Neural cell (in vitro differentiated cells): ENCODE measurements around the gene PRKAR1B. TPM values are rescaled to one million over a fixed set of nuclear protein-coding genes. Genes with fewer than 3 reads are reported as not detected.

ENCODE experiments used
- H2AFZ ChIP-seq: fragments of 200-600, 300-800 bp; sonication (generic), shearing (Covaris generic); 2 replicates; pipeline ENCODE4 v1.6.0; 2014; ENCODE audit warnings: low read depth, mild to moderate bottlenecking, antibody characterized with exemption, low read length, moderate library complexity
- H3F3A ChIP-seq: fragments of 200-600 bp; shearing (Covaris generic); 2 replicates; pipeline ENCODE4 v1.6.1; 2016; ENCODE audit warnings: mild to moderate bottlenecking, moderate library complexity, mixed read lengths, antibody characterized with exemption, low read length; ENCODE audit not compliant: insufficient read depth, poor library complexity, severe bottlenecking
- H3K27ac ChIP-seq: fragments of 200-600, 300-800 bp; sonication (generic), shearing (Covaris generic); 2 replicates; pipeline ENCODE4 v1.5.1; 2014; ENCODE audit warnings: mild to moderate bottlenecking, low read length, moderate library complexity
- H3K27me3 ChIP-seq: fragments of 300-800, 200-600 bp; sonication (generic), shearing (Covaris generic); 2 replicates; pipeline ENCODE4 v1.6.0; 2014; ENCODE audit warnings: mild to moderate bottlenecking, low read depth, low read length, moderate library complexity; ENCODE audit not compliant: insufficient read depth
- H3K36me3 ChIP-seq: fragments of 300-800, 200-600 bp; sonication (generic), shearing (Covaris generic); 2 replicates; pipeline ENCODE4 v1.5.1; 2014; ENCODE audit warnings: mild to moderate bottlenecking, antibody characterized with exemption, low read length, moderate library complexity; ENCODE audit not compliant: insufficient read depth
- H3K4me2 ChIP-seq: fragments of 300-800, 200-600 bp; sonication (generic), shearing (Covaris generic); 2 replicates; pipeline ENCODE4 v1.6.0; 2014; ENCODE audit warnings: mild to moderate bottlenecking, low read length
- H3K4me3 ChIP-seq: fragments of 300-800, 200-600 bp; sonication (generic), shearing (Covaris generic); 2 replicates; pipeline ENCODE4 v1.5.1; 2014; ENCODE audit warnings: mild to moderate bottlenecking, low read length, moderate library complexity
- H3K79me2 ChIP-seq: fragments of 200-600 bp; shearing (Covaris generic); replicated peaks from 2 replicates; pipeline ENCODE4 v1.6.0; 2014; ENCODE audit warnings: mild to moderate bottlenecking, low read length, moderate library complexity; ENCODE audit not compliant: insufficient read depth
- H3K9ac ChIP-seq: fragments of 300-800, 200-600 bp; sonication (generic), shearing (Covaris generic); 2 replicates; pipeline ENCODE4 v1.6.1; 2016; ENCODE audit warnings: mild to moderate bottlenecking, low read length, mixed read lengths
- H3K9me2 ChIP-seq: fragments of 200-600 bp; shearing (Covaris generic); 2 replicates; pipeline ENCODE4 v1.6.1; 2016; ENCODE audit warnings: mild to moderate bottlenecking, low read length, mixed read lengths; ENCODE audit not compliant: insufficient read depth
- H3K9me3 ChIP-seq: fragments of 200-600, 300-800 bp; sonication (generic), shearing (Covaris generic); 2 replicates; pipeline ENCODE4 v1.6.1; 2016; ENCODE audit warnings: mild to moderate bottlenecking, mixed run types, low read length, moderate library complexity, mixed read lengths
- H4K20me1 ChIP-seq: fragments of 200-600 bp; shearing (Covaris generic); 2 replicates; pipeline ENCODE4 v1.6.1; 2016; ENCODE audit warnings: mild to moderate bottlenecking, mixed run types; ENCODE audit not compliant: insufficient read depth
- EP300 ChIP-seq: fragments of 450-650 bp; conservative IDR thresholded peaks from 2 replicates; pipeline ENCODE4 v1.6.1; 2014; ENCODE audit warnings: antibody characterized with exemption, mild to moderate bottlenecking, moderate library complexity; ENCODE audit not compliant: poor library complexity, severe bottlenecking
- EZH2 ChIP-seq: fragments of 200-600, 300-800 bp; shearing (Covaris generic), sonication (generic); IDR thresholded peaks from 2 replicates; pipeline ENCODE4 v1.6.1; 2014; ENCODE audit warnings: antibody characterized with exemption, low read length, borderline replicate concordance, mild to moderate bottlenecking; ENCODE audit not compliant: insufficient read depth, poor library complexity, severe bottlenecking
- MXI1 ChIP-seq: fragments of 450-650 bp; conservative IDR thresholded peaks from 2 replicates; pipeline ENCODE4 v1.6.1; 2014; ENCODE audit warnings: antibody characterized with exemption, mild to moderate bottlenecking; ENCODE audit not compliant: poor library complexity, severe bottlenecking
- POLR2AphosphoS5 ChIP-seq: IDR thresholded peaks from 2 replicates; pipeline ENCODE4 v1.6.1; 2012
- RAD21 ChIP-seq: fragments of 450-650 bp; conservative IDR thresholded peaks from 2 replicates; pipeline ENCODE4 v1.6.1; 2014; ENCODE audit warnings: antibody characterized with exemption, mild to moderate bottlenecking, moderate library complexity
- SMC3 ChIP-seq: fragments of 450-650 bp; conservative IDR thresholded peaks from 2 replicates; pipeline ENCODE4 v1.6.1; 2014; ENCODE audit warnings: antibody characterized with exemption, mild to moderate bottlenecking, moderate library complexity; ENCODE audit not compliant: poor library complexity
- TAF1 ChIP-seq: IDR thresholded peaks from 2 replicates; pipeline ENCODE4 v1.6.1; 2012; ENCODE audit warnings: low read depth
- polyA plus RNA-seq: library from polyadenylated mRNA; depleted of rRNA; stranded (reverse); fragments of >200 nt; gene quantifications from 2 replicates; pipeline ENCODE4 v1.2.3, GENCODE V29; 2014
- TF ChIP-seq, protein P1 (sequence below): fragments of 450-650 bp; IDR thresholded peaks from 2 replicates; pipeline ENCODE4 v1.5.1; 2014; ENCODE audit warnings: antibody characterized with exemption, mild to moderate bottlenecking, moderate library complexity; ENCODE audit not compliant: poor library complexity, severe bottlenecking
- TF ChIP-seq, protein P2 (sequence below): IDR thresholded peaks from 2 replicates; pipeline ENCODE4 v1.6.1; 2012; ENCODE audit warnings: borderline replicate concordance

The PRKAR1B gene
- polyA plus RNA-seq, 1 donor from 2014 or later: 38.6 TPM

DNA sequence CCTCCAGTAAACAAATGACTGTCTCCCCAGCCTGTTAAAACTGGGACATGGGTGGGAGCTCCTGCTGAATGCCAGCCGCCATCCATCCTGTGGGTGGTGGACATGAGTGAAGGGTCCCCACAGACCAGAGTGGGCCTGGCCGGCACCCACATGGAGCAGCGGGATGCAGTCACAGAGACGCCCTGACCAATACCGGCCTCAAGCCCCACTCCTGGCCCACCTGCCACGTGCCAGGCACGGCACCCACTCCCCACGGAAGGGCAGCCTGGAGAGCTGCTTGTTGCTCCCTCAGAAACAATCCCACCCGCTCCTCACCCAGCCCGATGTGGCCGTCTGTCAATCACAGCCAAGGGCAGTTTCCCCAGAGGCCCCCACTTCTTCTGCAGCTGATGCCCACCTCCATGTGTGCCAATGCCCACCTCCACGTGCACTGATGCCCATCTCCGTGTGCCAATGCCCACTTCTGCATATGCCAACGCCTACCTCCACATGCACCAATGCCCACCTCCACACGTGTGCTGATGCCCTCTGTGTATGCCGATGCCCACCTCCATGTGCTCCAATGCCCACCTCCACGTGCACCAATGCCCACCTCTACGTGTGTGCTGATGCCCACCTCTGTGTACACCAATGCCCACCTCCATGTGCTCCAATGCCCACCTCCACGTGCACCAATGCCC lies 43.4 kb downstream of the PRKAR1B start:
- no peaks in the 10 kb centered on the region for H3K9me2 ChIP-seq
- no peaks in the 10 kb centered on the region for H3K36me3 ChIP-seq
- TF ChIP-seq, protein P1, sequence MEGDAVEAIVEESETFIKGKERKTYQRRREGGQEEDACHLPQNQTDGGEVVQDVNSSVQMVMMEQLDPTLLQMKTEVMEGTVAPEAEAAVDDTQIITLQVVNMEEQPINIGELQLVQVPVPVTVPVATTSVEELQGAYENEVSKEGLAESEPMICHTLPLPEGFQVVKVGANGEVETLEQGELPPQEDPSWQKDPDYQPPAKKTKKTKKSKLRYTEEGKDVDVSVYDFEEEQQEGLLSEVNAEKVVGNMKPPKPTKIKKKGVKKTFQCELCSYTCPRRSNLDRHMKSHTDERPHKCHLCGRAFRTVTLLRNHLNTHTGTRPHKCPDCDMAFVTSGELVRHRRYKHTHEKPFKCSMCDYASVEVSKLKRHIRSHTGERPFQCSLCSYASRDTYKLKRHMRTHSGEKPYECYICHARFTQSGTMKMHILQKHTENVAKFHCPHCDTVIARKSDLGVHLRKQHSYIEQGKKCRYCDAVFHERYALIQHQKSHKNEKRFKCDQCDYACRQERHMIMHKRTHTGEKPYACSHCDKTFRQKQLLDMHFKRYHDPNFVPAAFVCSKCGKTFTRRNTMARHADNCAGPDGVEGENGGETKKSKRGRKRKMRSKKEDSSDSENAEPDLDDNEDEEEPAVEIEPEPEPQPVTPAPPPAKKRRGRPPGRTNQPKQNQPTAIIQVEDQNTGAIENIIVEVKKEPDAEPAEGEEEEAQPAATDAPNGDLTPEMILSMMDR: no peak
- TF ChIP-seq, protein P2, sequence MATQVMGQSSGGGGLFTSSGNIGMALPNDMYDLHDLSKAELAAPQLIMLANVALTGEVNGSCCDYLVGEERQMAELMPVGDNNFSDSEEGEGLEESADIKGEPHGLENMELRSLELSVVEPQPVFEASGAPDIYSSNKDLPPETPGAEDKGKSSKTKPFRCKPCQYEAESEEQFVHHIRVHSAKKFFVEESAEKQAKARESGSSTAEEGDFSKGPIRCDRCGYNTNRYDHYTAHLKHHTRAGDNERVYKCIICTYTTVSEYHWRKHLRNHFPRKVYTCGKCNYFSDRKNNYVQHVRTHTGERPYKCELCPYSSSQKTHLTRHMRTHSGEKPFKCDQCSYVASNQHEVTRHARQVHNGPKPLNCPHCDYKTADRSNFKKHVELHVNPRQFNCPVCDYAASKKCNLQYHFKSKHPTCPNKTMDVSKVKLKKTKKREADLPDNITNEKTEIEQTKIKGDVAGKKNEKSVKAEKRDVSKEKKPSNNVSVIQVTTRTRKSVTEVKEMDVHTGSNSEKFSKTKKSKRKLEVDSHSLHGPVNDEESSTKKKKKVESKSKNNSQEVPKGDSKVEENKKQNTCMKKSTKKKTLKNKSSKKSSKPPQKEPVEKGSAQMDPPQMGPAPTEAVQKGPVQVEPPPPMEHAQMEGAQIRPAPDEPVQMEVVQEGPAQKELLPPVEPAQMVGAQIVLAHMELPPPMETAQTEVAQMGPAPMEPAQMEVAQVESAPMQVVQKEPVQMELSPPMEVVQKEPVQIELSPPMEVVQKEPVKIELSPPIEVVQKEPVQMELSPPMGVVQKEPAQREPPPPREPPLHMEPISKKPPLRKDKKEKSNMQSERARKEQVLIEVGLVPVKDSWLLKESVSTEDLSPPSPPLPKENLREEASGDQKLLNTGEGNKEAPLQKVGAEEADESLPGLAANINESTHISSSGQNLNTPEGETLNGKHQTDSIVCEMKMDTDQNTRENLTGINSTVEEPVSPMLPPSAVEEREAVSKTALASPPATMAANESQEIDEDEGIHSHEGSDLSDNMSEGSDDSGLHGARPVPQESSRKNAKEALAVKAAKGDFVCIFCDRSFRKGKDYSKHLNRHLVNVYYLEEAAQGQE: no peak
- no peak for TF ChIP-seq EP300
- H3K79me2 ChIP-seq: no peaks in the 10 kb centered on the region
- H3K9me3 ChIP-seq: peaks cover 7% of the 10 kb centered on the region
- H3K4me3 ChIP-seq: no peak overlapping the region
- no peak overlapping the region for H2AFZ ChIP-seq
- no peaks in the 10 kb centered on the region for H3K27me3 ChIP-seq
- no peak overlapping the region for H3K9ac ChIP-seq
- no peak overlapping the region for H3K27ac ChIP-seq
- no peaks in the 10 kb centered on the region for H4K20me1 ChIP-seq
- H3K4me2 ChIP-seq: no peak overlapping the region
- H3F3A ChIP-seq: no peaks in the 10 kb centered on the region

DNA sequence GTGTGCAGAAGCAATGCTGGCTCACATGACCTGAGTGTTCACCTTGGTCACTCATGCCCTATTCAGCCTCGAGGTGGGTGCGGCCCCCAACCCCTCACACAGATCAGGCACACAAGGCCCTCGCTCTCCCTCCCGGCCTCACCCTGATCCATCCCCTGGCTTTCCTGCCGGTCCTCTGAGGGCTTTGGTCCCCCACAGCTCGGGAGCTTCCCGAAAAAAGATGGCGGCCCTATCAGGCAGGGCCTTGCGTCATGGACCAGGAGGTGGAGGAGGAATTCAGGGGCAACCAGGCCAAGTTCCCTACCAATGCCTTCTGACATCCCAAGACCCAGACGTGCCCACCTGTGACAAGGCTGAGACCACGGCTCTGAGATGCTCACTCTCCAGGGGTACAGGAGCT lies 44.3 kb downstream of the PRKAR1B start:
- no peak overlapping the region for H3K27ac ChIP-seq
- H3F3A ChIP-seq: no peaks in the 10 kb centered on the region
- no peaks in the 10 kb centered on the region for H4K20me1 ChIP-seq
- no peak overlapping the region for H3K4me2 ChIP-seq
- H3K27me3 ChIP-seq: no peaks in the 10 kb centered on the region
- no peak overlapping the region for H3K9ac ChIP-seq
- H2AFZ ChIP-seq: no peak overlapping the region
- no peaks in the 10 kb centered on the region for H3K9me2 ChIP-seq
- H3K4me3 ChIP-seq: no peak overlapping the region
- H3K9me3 ChIP-seq: peaks cover 5% of the 10 kb centered on the region
- H3K79me2 ChIP-seq: no peaks in the 10 kb centered on the region
- no peaks in the 10 kb centered on the region for H3K36me3 ChIP-seq
- TF ChIP-seq, protein P1: no peak
- TF ChIP-seq TAF1 (no peak), EP300 (no peak), RAD21 (no peak), MXI1 (no peak), EZH2 (no peak), POLR2AphosphoS5 (no peak), SMC3 (no peak)
- TF ChIP-seq, protein P2: no peak
